IgD-negative memory B cell (primary cell): Measurements from ENCODE around the gene AVEN. TPM values are rescaled to one million over a fixed set of nuclear protein-coding genes. Genes with fewer than 3 reads are reported as not detected.

ENCODE experiments used
- H3K27ac Mint-ChIP-seq, 3 donors: one replicate each; pipeline ENCODE4 v1.8.0; 2020 to 2022; ENCODE audit warnings: mild to moderate bottlenecking in 3 of 3, mixed read lengths in 3 of 3, moderate library complexity in 1 of 3
- H3K27me3 Mint-ChIP-seq: one replicate; pipeline ENCODE4 v1.8.0; 2021; ENCODE audit warnings: mixed read lengths
- H3K36me3 Mint-ChIP-seq: one replicate; pipeline ENCODE4 v1.8.0; 2020; ENCODE audit warnings: mild to moderate bottlenecking, mixed read lengths
- H3K4me1 Mint-ChIP-seq, 3 donors: one replicate each; pipeline ENCODE4 v1.8.0; 2020 to 2022; ENCODE audit warnings: mixed read lengths in 3 of 3, mild to moderate bottlenecking in 1 of 3
- H3K4me3 Mint-ChIP-seq, 4 donors: one replicate each; pipeline ENCODE4 v1.8.0; 2020 to 2022; ENCODE audit warnings: mild to moderate bottlenecking in 4 of 4, mixed read lengths in 4 of 4, moderate library complexity in 3 of 4
- H3K9me3 Mint-ChIP-seq, 3 donors: one replicate each; pipeline ENCODE4 v1.8.0; 2020 to 2021; ENCODE audit warnings: mixed read lengths in 3 of 3, mild to moderate bottlenecking in 1 of 3
- polyA plus RNA-seq: library from polyadenylated mRNA; unstranded; fragments of 300-500 nt; fragmentation: Illumina TruSeq; gene quantifications from one replicate; pipeline ENCODE4 v1.2.3, GENCODE V29; 2021

The AVEN gene
- polyA plus RNA-seq, 1 donor from 2014 or later: 2.4 TPM

GRCh38 chr15:33932734-33933133 is 106.3 kb downstream of the AVEN start:
- Mint-ChIP-seq H3K27me3 (no peaks in the 10 kb centered on the region), H3K9me3 (no peaks in the 10 kb centered on the region), H3K27ac (no peak overlapping the region), H3K4me1 (peaks cover 0 to 5% (median 0%) of the 10 kb centered on the region in 3 donors), H3K36me3 (peaks cover under 1% of the 10 kb centered on the region), H3K4me3 (no peak overlapping the region)

GRCh38 chr15:33926260-33926659 is 112.7 kb downstream of the AVEN start:
- no peaks in the 10 kb centered on the region for H3K4me1 Mint-ChIP-seq
- H3K27me3 Mint-ChIP-seq: no peaks in the 10 kb centered on the region
- H3K9me3 Mint-ChIP-seq: peaks cover 0 to 2% (median 0%) of the 10 kb centered on the region in 3 donors
- H3K4me3 Mint-ChIP-seq: no peak overlapping the region
- peaks cover 3% of the 10 kb centered on the region for H3K36me3 Mint-ChIP-seq
- no peak overlapping the region for H3K27ac Mint-ChIP-seq

- H3K9me3 Mint-ChIP-seq: peaks cover 0 to 2% (median 0%) of the 10 kb centered on the region in 3 donors
- no peak overlapping the region for H3K4me3 Mint-ChIP-seq
- H3K36me3 Mint-ChIP-seq: peaks cover 3% of the 10 kb centered on the region
- no peaks in the 10 kb centered on the region for H3K27me3 Mint-ChIP-seq
- H3K27ac Mint-ChIP-seq: no peak overlapping the region
- H3K4me1 Mint-ChIP-seq: peaks cover 0 to 4% (median 0%) of the 10 kb centered on the region in 3 donors
These were observed 115.6 kb downstream of the AVEN start for GRCh38 chr15:33923446-33923845.

GRCh38 chr15:33915571-33916407 is 123.2 kb downstream of the AVEN start:
- H3K27me3 Mint-ChIP-seq: no peaks in the 10 kb centered on the region
- H3K4me3 Mint-ChIP-seq: peak overlapping the region in 1 of 4 donors; percentile 47
- no peak overlapping the region for H3K27ac Mint-ChIP-seq
- H3K4me1 Mint-ChIP-seq: peaks cover 4 to 16% (median 8%) of the 10 kb centered on the region in 3 donors
- H3K9me3 Mint-ChIP-seq: peaks cover 0 to 1% (median 0%) of the 10 kb centered on the region in 3 donors
- no peaks in the 10 kb centered on the region for H3K36me3 Mint-ChIP-seq

- H3K9me3 Mint-ChIP-seq: peaks cover 0 to 1% (median 0%) of the 10 kb centered on the region in 3 donors
- no peaks in the 10 kb centered on the region for H3K27me3 Mint-ChIP-seq
- H3K4me1 Mint-ChIP-seq: peaks cover 9 to 16% (median 12%) of the 10 kb centered on the region in 3 donors
- no peak overlapping the region for H3K4me3 Mint-ChIP-seq
- H3K27ac Mint-ChIP-seq: no peak overlapping the region
- no peaks in the 10 kb centered on the region for H3K36me3 Mint-ChIP-seq
These were observed 125.5 kb downstream of the AVEN start for GRCh38 chr15:33913459-33913858.

- H3K9me3 Mint-ChIP-seq: peaks cover 0 to 1% (median 0%) of the 10 kb centered on the region in 3 donors
- H3K36me3 Mint-ChIP-seq: no peaks in the 10 kb centered on the region
- peaks cover 9 to 16% (median 12%) of the 10 kb centered on the region in 3 donors for H3K4me1 Mint-ChIP-seq
- H3K27ac Mint-ChIP-seq: no peak overlapping the region
- H3K27me3 Mint-ChIP-seq: no peaks in the 10 kb centered on the region
- no peak overlapping the region for H3K4me3 Mint-ChIP-seq
These were observed 126.7 kb downstream of the AVEN start for GRCh38 chr15:33912326-33912725.

GRCh38 chr15:33910741-33911140 is 128.3 kb downstream of the AVEN start:
- Mint-ChIP-seq H3K27ac (no peak overlapping the region), H3K4me1 (peaks cover 9 to 11% (median 10%) of the 10 kb centered on the region in 3 donors), H3K27me3 (no peaks in the 10 kb centered on the region), H3K9me3 (no peaks in the 10 kb centered on the region), H3K36me3 (no peaks in the 10 kb centered on the region), H3K4me3 (no peak overlapping the region)

- H3K27ac Mint-ChIP-seq: no peak overlapping the region
- H3K9me3 Mint-ChIP-seq: no peaks in the 10 kb centered on the region
- H3K27me3 Mint-ChIP-seq: no peaks in the 10 kb centered on the region
- H3K36me3 Mint-ChIP-seq: no peaks in the 10 kb centered on the region
- peaks cover 4 to 10% (median 9%) of the 10 kb centered on the region in 3 donors for H3K4me1 Mint-ChIP-seq
- no peak overlapping the region for H3K4me3 Mint-ChIP-seq
These were observed 130.6 kb downstream of the AVEN start for GRCh38 chr15:33908406-33908805.

GRCh38 chr15:33907326-33907725 is 131.7 kb downstream of the AVEN start:
- Mint-ChIP-seq H3K4me1 (peaks cover 4 to 10% (median 9%) of the 10 kb centered on the region in 3 donors), H3K9me3 (no peaks in the 10 kb centered on the region), H3K27ac (no peak overlapping the region), H3K4me3 (no peak overlapping the region), H3K27me3 (no peaks in the 10 kb centered on the region), H3K36me3 (no peaks in the 10 kb centered on the region)

GRCh38 chr15:33903661-33904060 is 135.3 kb downstream of the AVEN start:
- no peak overlapping the region for H3K27ac Mint-ChIP-seq
- H3K36me3 Mint-ChIP-seq: no peaks in the 10 kb centered on the region
- peaks cover 4 to 5% (median 4%) of the 10 kb centered on the region in 3 donors for H3K4me1 Mint-ChIP-seq
- no peaks in the 10 kb centered on the region for H3K9me3 Mint-ChIP-seq
- no peak overlapping the region for H3K4me3 Mint-ChIP-seq
- H3K27me3 Mint-ChIP-seq: peaks cover 1% of the 10 kb centered on the region

GRCh38 chr15:33902043-33902442 is 137.0 kb downstream of the AVEN start:
- Mint-ChIP-seq H3K36me3 (no peaks in the 10 kb centered on the region), H3K27me3 (peaks cover 1% of the 10 kb centered on the region), H3K27ac (no peak overlapping the region), H3K4me1 (peaks cover 4 to 7% (median 4%) of the 10 kb centered on the region in 3 donors), H3K4me3 (no peak overlapping the region), H3K9me3 (no peaks in the 10 kb centered on the region)

- H3K4me1 Mint-ChIP-seq: peaks cover 0 to 6% (median 4%) of the 10 kb centered on the region in 3 donors
- no peaks in the 10 kb centered on the region for H3K9me3 Mint-ChIP-seq
- H3K27me3 Mint-ChIP-seq: no peaks in the 10 kb centered on the region
- H3K36me3 Mint-ChIP-seq: no peaks in the 10 kb centered on the region
- no peak overlapping the region for H3K27ac Mint-ChIP-seq
- no peak overlapping the region for H3K4me3 Mint-ChIP-seq
These were observed 144.8 kb downstream of the AVEN start for GRCh38 chr15:33894193-33894592.

GRCh38 chr15:33888176-33888575 is 150.8 kb downstream of the AVEN start:
- H3K9me3 Mint-ChIP-seq: peaks cover 1 to 10% (median 4%) of the 10 kb centered on the region in 3 donors

GRCh38 chr15:33882921-33883320 is 156.1 kb downstream of the AVEN start:
- no peak overlapping the region for H3K4me3 Mint-ChIP-seq
- peaks cover 4% of the 10 kb centered on the region for H3K36me3 Mint-ChIP-seq
- no peaks in the 10 kb centered on the region for H3K27me3 Mint-ChIP-seq
- H3K4me1 Mint-ChIP-seq: peaks cover 0 to 8% (median 0%) of the 10 kb centered on the region in 3 donors
- H3K9me3 Mint-ChIP-seq: peaks cover 1 to 10% (median 4%) of the 10 kb centered on the region in 3 donors
- H3K27ac Mint-ChIP-seq: peak overlapping the region in 1 of 3 donors; percentile 47

More at GRCh38 chr15:33888176-33888575, 150.8 kb downstream of the AVEN start:
- peaks cover 0 to 3% (median 0%) of the 10 kb centered on the region in 3 donors for H3K4me1 Mint-ChIP-seq
- no peak overlapping the region for H3K27ac Mint-ChIP-seq
- H3K27me3 Mint-ChIP-seq: no peaks in the 10 kb centered on the region
- H3K4me3 Mint-ChIP-seq: no peak overlapping the region
- H3K36me3 Mint-ChIP-seq: no peaks in the 10 kb centered on the region

GRCh38 chr15:33874156-33874555 is 164.8 kb downstream of the AVEN start:
- no peaks in the 10 kb centered on the region for H3K9me3 Mint-ChIP-seq
- H3K36me3 Mint-ChIP-seq: peaks cover 14% of the 10 kb centered on the region
- no peaks in the 10 kb centered on the region for H3K27me3 Mint-ChIP-seq
- H3K4me3 Mint-ChIP-seq: peak overlapping the region in 1 of 4 donors; percentile 9
- H3K27ac Mint-ChIP-seq: no peak overlapping the region
- peaks cover 0 to 6% (median 3%) of the 10 kb centered on the region in 3 donors for H3K4me1 Mint-ChIP-seq
